ENCODE results near the gene HOXB3. TPM values are rescaled to one million over a fixed set of nuclear protein-coding genes. Genes with fewer than 3 reads are reported as not detected.

The HOXB3 gene
- total RNA-seq, 2 experiments from 2014 or later = 10.5 to 13.6 TPM

- Mint-ChIP-seq H3K4me1 (peaks cover 39% of the 10 kb centered on the region), H3K36me3 (no peaks in the 10 kb centered on the region), H3K27me3 (peaks cover 90% of the 10 kb centered on the region), H3K27ac (no peak overlapping the region), H3K4me3 (no peak overlapping the region), H3K9me3 (no peaks in the 10 kb centered on the region)
- DNase-seq (no peak), ATAC-seq (ENCODE audit: low read depth) (no peak)
- POLR2A ChIA-PET = interaction anchor here (0.6 kb wide), 1 partner anchor 71 kb away, joined by 4 read pairs; no protein-coding TSS in a partner anchor
These were observed 2.6 kb downstream of the HOXB3 start for GRCh38 chr17:48587276-48588073.

DNA sequence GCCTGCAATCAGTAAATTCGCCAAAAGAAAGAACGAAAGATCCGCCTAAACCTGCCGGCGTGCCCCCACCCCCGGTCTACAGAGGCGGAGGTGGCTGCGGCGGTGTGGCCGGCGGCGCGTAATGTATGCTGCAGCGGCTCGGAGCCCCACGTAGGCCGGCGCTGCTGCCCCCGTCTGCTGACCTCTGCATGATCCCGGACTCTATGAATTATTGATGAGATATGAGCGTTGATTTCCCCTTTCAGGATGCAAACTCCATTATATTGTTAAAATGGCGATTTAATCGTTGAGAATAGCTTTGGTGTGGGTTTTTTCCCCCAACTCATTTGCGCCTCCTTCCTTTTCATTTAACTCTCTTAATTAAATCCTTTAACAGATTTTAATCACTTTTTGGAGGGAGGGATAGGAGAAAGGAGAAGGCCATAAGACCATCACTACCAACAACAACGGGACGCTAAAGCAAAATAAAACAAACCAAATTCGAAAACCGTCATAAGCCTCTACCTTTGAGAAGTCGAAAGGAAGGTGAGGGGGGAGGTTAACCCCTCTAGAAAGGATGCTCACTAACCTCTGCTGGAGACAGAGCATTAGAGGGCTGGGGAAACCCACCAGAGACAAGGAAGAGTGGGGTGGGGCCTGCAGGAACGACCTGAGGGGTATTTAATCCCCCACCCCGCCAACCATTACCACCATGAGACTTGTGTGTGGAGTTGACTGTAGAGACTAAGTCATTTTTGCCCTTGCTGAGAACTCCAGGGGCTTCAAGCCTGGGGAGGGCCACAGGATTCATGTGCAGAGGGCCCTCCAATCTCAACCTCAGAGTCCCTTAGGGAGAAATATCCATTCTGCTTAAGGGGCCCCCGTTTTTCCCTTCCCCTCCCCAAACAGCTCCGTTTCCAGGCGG, 3.4 kb downstream of the HOXB3 start:
- H3K36me3 Mint-ChIP-seq = no peaks in the 10 kb centered on the region
- DNase-seq (no peak), ATAC-seq (ENCODE audit: low read depth) (no peak)
- H3K9me3 Mint-ChIP-seq = no peaks in the 10 kb centered on the region
- no peak overlapping the region for H3K27ac Mint-ChIP-seq
- POLR2A ChIA-PET = interaction anchor here (0.5 kb wide), 1 partner anchor 235 kb away, joined by 3 read pairs; no protein-coding TSS in a partner anchor
- H3K27me3 Mint-ChIP-seq = peaks cover 89% of the 10 kb centered on the region
- peak overlapping the region; percentile 89 for H3K4me3 Mint-ChIP-seq
- peaks cover 41% of the 10 kb centered on the region for H3K4me1 Mint-ChIP-seq

GRCh38 chr17:48584223-48584741, 5.8 kb downstream of the HOXB3 start:
- Mint-ChIP-seq H3K4me3 (peak overlapping the region; percentile 89), H3K27ac (no peak overlapping the region), H3K9me3 (no peaks in the 10 kb centered on the region), H3K27me3 (peaks cover 88% of the 10 kb centered on the region), H3K36me3 (peaks cover 5% of the 10 kb centered on the region), H3K4me1 (peaks cover 51% of the 10 kb centered on the region)
- ATAC-seq (ENCODE audit: low read depth) (no peak), DNase-seq (no peak)
- POLR2A ChIA-PET = interaction anchor here (0.6 to 2.3 kb wide), 2 partner anchors 159 to 232 kb away, joined by 3 to 10 read pairs; no protein-coding TSS in a partner anchor

DNA sequence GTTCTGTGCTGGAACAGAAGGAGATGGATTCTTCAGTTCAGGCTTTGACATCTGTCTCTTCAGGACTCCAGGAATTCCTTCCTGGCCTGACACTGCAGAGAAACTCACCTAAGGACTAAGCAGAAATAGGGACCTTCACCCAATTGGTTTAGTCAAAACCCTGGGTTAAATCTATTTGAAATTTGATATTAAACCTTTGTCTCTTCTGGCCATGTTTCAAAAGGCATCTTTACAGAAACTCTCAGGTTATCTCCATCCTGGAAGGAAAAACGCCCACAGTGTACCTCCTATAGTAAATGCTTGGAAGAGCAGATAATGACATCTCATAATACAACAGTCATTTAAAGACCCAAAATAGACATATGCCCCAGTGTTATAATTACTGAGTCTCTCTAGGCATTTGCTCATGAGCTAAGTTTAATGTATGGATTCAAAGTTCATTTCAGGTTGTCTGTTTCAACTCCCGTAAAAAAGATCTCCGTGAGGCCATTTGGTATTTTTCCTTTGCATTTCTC, 6.3 kb downstream of the HOXB3 start:
- H3K4me3 Mint-ChIP-seq = no peak overlapping the region
- DNase-seq = no peak
- peaks cover 88% of the 10 kb centered on the region for H3K27me3 Mint-ChIP-seq
- POLR2A ChIA-PET = interaction anchor here (0.6 to 2.3 kb wide), 3 partner anchors 91 to 232 kb away, joined by 3 to 10 read pairs (median 4); no protein-coding TSS in a partner anchor
- peaks cover 55% of the 10 kb centered on the region for H3K4me1 Mint-ChIP-seq
- ATAC-seq (ENCODE audit: low read depth) = no peak
- peaks cover 5% of the 10 kb centered on the region for H3K36me3 Mint-ChIP-seq
- H3K9me3 Mint-ChIP-seq = no peaks in the 10 kb centered on the region
- H3K27ac Mint-ChIP-seq = no peak overlapping the region

DNA sequence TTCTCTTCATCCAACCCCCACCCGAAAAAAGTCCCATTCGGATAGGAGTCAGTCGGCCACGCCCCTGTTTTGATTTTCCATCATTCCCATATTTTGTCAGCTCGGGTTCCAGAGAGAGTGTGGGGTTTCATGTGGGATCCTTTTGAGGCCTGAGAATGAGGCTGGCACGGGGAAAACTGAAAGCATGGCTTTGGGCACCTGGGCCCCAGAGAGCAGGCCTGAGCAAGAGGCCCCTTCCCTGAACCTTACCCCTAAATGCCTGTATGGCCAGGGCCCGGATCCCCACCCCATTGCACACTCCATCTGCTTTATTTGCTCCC, 7.3 kb downstream of the HOXB3 start:
- no peaks in the 10 kb centered on the region for H3K9me3 Mint-ChIP-seq
- H3K4me3 Mint-ChIP-seq = peak overlapping the region; percentile 72
- peaks cover 79% of the 10 kb centered on the region for H3K27me3 Mint-ChIP-seq
- POLR2A ChIA-PET = interaction anchor here (0.6 to 2.3 kb wide), 3 partner anchors 79 to 231 kb away, joined by 4 to 10 read pairs (median 4); no protein-coding TSS in a partner anchor
- ATAC-seq (ENCODE audit: low read depth) (no peak), DNase-seq (no peak)
- H3K27ac Mint-ChIP-seq = no peak overlapping the region
- peaks cover 52% of the 10 kb centered on the region for H3K4me1 Mint-ChIP-seq
- peaks cover 5% of the 10 kb centered on the region for H3K36me3 Mint-ChIP-seq

- peaks cover 9% of the 10 kb centered on the region for H3K36me3 Mint-ChIP-seq
- peaks cover 56% of the 10 kb centered on the region for H3K27me3 Mint-ChIP-seq
- no peak for ATAC-seq (ENCODE audit: low read depth)
- no peaks in the 10 kb centered on the region for H3K9me3 Mint-ChIP-seq
- no peak for DNase-seq
- POLR2A ChIA-PET = interaction anchor here (0.6 kb wide), 1 partner anchor 422 kb away, joined by 4 read pairs; no protein-coding TSS in a partner anchor
- no peak overlapping the region for H3K27ac Mint-ChIP-seq
- peaks cover 40% of the 10 kb centered on the region for H3K4me1 Mint-ChIP-seq
- peak overlapping the region; percentile 94 for H3K4me3 Mint-ChIP-seq
These were observed 10.1 kb downstream of the HOXB3 start for GRCh38 chr17:48579760-48580554.

DNA sequence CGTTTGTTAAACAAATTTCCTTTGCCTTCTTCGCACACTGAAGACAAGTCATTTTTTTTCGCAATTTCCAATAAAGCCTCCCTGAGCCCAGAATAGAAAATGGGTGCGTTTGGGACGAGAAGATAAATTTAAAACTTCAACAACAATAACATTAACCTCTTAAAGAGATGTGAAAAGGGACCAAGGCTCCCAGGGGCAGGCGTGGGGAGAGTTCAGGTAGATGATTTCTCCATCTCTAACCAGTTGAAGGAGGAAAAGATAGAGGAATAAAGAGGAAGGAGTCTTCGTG, 10.6 kb downstream of the HOXB3 start:
- no peaks in the 10 kb centered on the region for H3K9me3 Mint-ChIP-seq
- H3K4me1 Mint-ChIP-seq = peaks cover 38% of the 10 kb centered on the region
- peaks cover 9% of the 10 kb centered on the region for H3K36me3 Mint-ChIP-seq
- H3K4me3 Mint-ChIP-seq = peak overlapping the region; percentile 94
- no peak overlapping the region for H3K27ac Mint-ChIP-seq
- peaks cover 51% of the 10 kb centered on the region for H3K27me3 Mint-ChIP-seq
- DNase-seq (no peak), ATAC-seq (ENCODE audit: low read depth) (no peak)
- POLR2A ChIA-PET = interaction anchor here (0.6 to 1.2 kb wide), 3 partner anchors 39 to 421 kb away, joined by 3 to 4 read pairs (median 3); no protein-coding TSS in a partner anchor

DNA sequence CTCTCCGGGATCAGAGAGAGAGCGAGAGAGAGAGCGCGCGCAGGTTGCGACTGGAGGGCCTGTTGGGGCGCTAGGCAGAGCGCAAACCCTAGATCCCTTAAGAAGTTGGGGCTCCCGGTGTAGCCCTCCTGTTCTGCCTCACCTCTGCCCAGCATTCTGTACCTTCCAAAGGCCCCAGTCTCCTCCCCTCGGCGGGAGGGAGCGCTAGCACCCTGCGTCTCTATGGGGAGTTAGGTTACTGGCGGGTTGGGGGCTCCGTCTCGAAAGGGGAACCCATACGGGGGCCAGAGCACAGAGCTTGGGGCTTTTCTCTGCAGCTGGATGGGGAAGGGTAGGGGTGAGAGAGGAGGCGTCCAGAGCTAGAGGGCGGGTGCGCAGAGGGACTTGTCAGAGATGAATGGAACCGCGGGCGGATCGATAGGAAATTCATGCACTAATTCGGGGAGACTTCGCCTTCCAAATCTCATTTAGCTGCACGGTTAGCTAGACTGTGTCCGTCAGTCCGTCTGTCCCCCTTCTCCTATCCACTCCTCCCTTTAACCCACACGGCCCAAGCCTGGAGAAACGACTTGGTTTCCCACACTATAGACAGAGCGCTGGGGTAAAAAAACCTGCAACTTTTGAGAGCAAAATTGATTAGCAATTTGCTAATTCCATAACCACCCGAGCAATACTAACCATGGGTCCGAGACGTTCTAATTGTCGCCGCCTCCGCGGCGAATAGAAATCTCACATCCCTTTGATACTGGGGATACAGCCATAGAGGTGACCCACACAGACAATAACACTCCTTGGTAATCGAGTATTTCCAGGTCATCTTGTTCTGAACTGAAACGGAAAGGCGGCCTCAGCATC, 11.2 kb downstream of the HOXB3 start:
- DNase-seq = no peak
- POLR2A ChIA-PET = interaction anchor here (0.7 to 1.3 kb wide), 3 partner anchors 32 to 86 kb away, joined by 3 read pairs; no protein-coding TSS in a partner anchor
- ATAC-seq (ENCODE audit: low read depth) = peak; percentile 45
- peaks cover 47% of the 10 kb centered on the region for H3K27me3 Mint-ChIP-seq
- peak overlapping the region; percentile 94 for H3K4me3 Mint-ChIP-seq
- H3K9me3 Mint-ChIP-seq = no peaks in the 10 kb centered on the region
- peaks cover 9% of the 10 kb centered on the region for H3K36me3 Mint-ChIP-seq
- H3K4me1 Mint-ChIP-seq = peaks cover 38% of the 10 kb centered on the region
- H3K27ac Mint-ChIP-seq = peak overlapping the region; percentile 64

DNA sequence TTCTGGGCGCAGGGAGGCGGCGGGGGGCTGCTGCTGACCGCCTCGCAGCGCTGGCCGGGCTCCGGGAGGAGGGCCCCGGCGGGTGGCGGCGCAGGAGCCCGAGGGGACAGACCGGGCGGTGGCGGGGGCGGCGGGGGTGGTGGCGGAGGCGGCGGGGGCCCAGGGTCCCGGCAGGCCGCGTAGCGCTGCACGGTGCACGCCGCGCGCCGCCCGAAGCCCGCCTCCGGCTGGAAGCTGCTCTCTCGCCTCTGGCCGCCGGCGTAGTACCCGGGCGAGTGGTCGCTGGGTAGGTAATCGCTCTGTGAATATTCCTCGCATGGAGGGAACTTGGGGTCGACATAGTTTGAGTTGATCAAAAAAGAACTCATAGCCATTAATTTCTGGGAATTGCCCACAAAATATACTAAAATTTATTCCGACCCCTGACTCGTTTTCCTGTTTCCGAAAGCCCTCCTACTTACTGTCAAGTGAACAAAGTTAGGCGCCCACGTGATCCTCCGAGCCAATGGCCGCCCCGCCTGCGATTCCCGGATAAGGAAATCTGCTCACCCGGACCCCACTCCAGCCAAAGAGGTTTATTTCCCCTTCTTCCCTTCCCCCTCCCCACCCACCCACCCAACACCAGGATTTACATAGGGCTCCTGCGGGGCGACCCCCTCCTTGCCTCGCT, 12.0 kb downstream of the HOXB3 start, which contains the start of gene HOXB4:
Gene HOXB4 (minus strand): TSS at position 405 of the 670 bp plus-strand sequence. CDS start 31 bp downstream, at position 374.
- POLR2A ChIA-PET = interaction anchor here (0.5 to 1.4 kb wide), 5 partner anchors 23 to 495 kb away, joined by 3 read pairs; no protein-coding TSS in a partner anchor
- peak within 1 kb of the TSS; percentile 94 for H3K4me3 Mint-ChIP-seq
- peak within 1 kb of the TSS; percentile 74 for H3K27ac Mint-ChIP-seq
- peaks cover 37% of the 10 kb centered on the region for H3K4me1 Mint-ChIP-seq
- peak; percentile 73 for DNase-seq
- peaks cover 42% of the 10 kb centered on the region for H3K27me3 Mint-ChIP-seq
- ATAC-seq (ENCODE audit: low read depth) = peak; percentile 75
- H3K36me3 Mint-ChIP-seq = peaks cover 12% of the 10 kb centered on the region
- H3K9me3 Mint-ChIP-seq = no peaks in the 10 kb centered on the region

DNA sequence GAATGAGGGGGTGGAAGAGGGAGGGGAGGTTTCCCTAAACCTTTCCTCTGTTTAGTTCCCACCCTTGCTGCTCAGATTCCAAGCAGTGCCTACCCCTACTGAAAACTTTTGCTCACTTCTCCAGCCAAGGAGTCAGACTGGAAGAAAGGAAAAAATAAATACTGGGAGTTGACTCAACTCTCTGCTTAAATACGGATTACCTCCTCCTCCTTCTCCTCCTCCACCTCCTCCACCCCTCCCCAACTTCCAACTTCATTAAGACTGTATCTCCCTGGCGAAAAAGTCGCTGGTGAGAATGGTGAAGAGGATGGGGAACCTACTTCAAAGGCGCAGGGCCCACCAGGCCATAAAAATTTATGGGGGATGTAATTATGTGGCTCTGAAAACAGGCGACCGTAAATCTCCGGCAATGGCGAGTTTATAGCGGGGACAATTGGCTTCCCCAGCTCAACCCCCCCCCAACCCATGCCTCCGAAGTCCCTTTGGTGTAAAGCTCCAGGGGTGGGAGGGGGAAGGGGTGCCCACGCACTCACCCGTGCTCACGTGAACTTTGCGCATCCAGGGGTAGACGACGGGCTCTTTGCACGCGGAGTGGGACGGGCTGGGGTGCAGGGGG, 12.6 kb downstream of the HOXB3 start:
- Mint-ChIP-seq H3K4me3 (peak overlapping the region; percentile 89), H3K27ac (peak overlapping the region; percentile 74), H3K9me3 (no peaks in the 10 kb centered on the region), H3K4me1 (peaks cover 33% of the 10 kb centered on the region), H3K27me3 (peaks cover 36% of the 10 kb centered on the region), H3K36me3 (peaks cover 12% of the 10 kb centered on the region)
- DNase-seq (no peak), ATAC-seq (ENCODE audit: low read depth) (peak; percentile 8)
- POLR2A ChIA-PET = interaction anchor here (0.5 to 1.4 kb wide), 4 partner anchors 22 to 494 kb away, joined by 3 to 4 read pairs (median 3); no protein-coding TSS in a partner anchor
